ENCODE data around the gene TXNL1. TPM values are rescaled to one million over a fixed set of nuclear protein-coding genes. Genes with fewer than 3 reads are reported as not detected.

Gene TXNL1
- total and polyA plus RNA-seq, 2 of the 8 experiments (the other 6 are each of a cell fraction or from before 2014, with no cell fraction given): 35.1 to 85.8 TPM

DNA sequence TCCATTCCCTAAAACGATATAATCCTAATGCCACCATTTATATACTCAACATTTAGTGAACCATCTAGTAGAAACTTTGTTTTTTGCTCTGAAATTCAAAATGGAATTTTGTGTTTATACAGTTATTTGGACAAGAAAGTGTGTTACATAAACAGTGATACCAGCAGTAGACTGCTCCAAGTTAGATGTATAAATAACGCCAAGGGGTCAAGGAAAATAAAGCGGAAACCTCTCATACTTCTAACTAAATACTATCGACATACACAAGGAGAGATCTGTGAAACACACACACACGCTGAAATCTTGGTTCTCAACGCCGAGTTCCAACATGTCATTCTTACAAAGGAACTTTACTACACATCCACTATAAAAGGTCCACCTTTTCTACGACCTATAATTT is 1.2 kb downstream of the TXNL1 start (continued):
- TF ChIP-seq CHD7 (IDR thresholded peaks at IDR 0.05; ENCODE audit: insufficient replicate concordance, low read length) (no peak), BACH1 (IDR thresholded peaks at IDR 0.05; ENCODE audit: low read length) (no peak), CTBP2 (IDR thresholded peaks at IDR 0.05; ENCODE audit: borderline replicate concordance, insufficient read depth, insufficient read length, low read length) (no peak), KDM1A (IDR thresholded peaks at IDR 0.05; ENCODE audit: borderline replicate concordance, low read length) (no peak), CHD1 (IDR thresholded peaks at IDR 0.05; ENCODE audit: low read depth, low read length) (no peak), E2F6 (IDR thresholded peaks at IDR 0.05) (no peak), EGR1 (IDR thresholded peaks at IDR 0.05; ENCODE audit: borderline replicate concordance, low read depth, low read length) (no peak), POLR2AphosphoS5 (IDR thresholded peaks at IDR 0.05; ENCODE audit: low read depth, low read length) (no peak)
- TF ChIP-seq, protein P1, sequence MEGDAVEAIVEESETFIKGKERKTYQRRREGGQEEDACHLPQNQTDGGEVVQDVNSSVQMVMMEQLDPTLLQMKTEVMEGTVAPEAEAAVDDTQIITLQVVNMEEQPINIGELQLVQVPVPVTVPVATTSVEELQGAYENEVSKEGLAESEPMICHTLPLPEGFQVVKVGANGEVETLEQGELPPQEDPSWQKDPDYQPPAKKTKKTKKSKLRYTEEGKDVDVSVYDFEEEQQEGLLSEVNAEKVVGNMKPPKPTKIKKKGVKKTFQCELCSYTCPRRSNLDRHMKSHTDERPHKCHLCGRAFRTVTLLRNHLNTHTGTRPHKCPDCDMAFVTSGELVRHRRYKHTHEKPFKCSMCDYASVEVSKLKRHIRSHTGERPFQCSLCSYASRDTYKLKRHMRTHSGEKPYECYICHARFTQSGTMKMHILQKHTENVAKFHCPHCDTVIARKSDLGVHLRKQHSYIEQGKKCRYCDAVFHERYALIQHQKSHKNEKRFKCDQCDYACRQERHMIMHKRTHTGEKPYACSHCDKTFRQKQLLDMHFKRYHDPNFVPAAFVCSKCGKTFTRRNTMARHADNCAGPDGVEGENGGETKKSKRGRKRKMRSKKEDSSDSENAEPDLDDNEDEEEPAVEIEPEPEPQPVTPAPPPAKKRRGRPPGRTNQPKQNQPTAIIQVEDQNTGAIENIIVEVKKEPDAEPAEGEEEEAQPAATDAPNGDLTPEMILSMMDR (IDR thresholded peaks at IDR 0.05; ENCODE audit: control extremely low read depth in 1 of 3, insufficient read depth in 1 of 3, low read depth in 1 of 3, low read length in 3 of 3): no peak

Data from H1 (cell line).